HUES48 (cell line): ENCODE data around the gene METAP2.

ENCODE experiments used
- H3K27ac ChIP-seq: one replicate; pipeline ENCODE4 v1.7.0; 2013; ENCODE audit warnings: low read depth, low read length, inconsistent platforms
- H3K27me3 ChIP-seq: 2 replicates; pipeline ENCODE4 v1.6.1; 2013; ENCODE audit warnings: mild to moderate bottlenecking, low read length; ENCODE audit not compliant: control insufficient read depth, insufficient read depth
- H3K36me3 ChIP-seq: 2 replicates; pipeline ENCODE4 v1.6.1; 2013; ENCODE audit warnings: low read length; ENCODE audit not compliant: control insufficient read depth, insufficient read depth
- H3K4me1 ChIP-seq: 2 replicates; pipeline ENCODE4 v1.6.1; 2013; ENCODE audit warnings: mild to moderate bottlenecking, low read length; ENCODE audit not compliant: control insufficient read depth, insufficient read depth
- H3K4me3 ChIP-seq: 2 replicates; pipeline ENCODE4 v1.5.1; 2013; ENCODE audit warnings: mild to moderate bottlenecking, low read depth, low read length
- H3K9ac ChIP-seq: 2 replicates; pipeline ENCODE4 v1.6.1; 2013; ENCODE audit warnings: mild to moderate bottlenecking, low read depth, low read length, moderate library complexity
- H3K9me3 ChIP-seq: 2 replicates; pipeline ENCODE4 v1.6.1; 2013; ENCODE audit warnings: low read length; ENCODE audit not compliant: control insufficient read depth, insufficient read depth

The METAP2 gene

DNA sequence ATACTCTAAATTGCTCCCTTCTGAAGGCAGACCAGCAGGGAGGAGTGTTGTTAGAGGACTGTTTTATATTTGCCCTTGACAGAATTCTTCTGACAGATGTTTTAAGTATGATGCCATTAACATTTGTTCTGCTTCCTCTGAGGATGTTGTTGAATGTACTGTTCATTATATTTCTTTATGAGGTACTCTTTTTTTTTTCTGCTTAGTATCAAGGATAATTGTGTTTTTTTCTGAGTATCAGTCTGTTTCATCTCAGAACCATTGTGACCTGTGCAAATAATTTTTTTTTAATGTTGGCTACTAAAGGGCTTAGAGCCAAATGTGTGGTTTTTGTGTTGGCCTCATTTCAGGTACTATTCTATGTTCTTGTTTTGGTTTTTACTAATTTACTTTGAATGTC, 10.6 kb downstream of the METAP2 start:
- H3K27me3 ChIP-seq, result no peaks in the 10 kb centered on the region
- peaks cover 91% of the 10 kb centered on the region for H3K36me3 ChIP-seq
- H3K9ac ChIP-seq, result no peak overlapping the region
- no peak overlapping the region for H3K27ac ChIP-seq
- H3K4me3 ChIP-seq, result no peak overlapping the region
- no peaks in the 10 kb centered on the region for H3K9me3 ChIP-seq
- H3K4me1 ChIP-seq, result no peaks in the 10 kb centered on the region

DNA sequence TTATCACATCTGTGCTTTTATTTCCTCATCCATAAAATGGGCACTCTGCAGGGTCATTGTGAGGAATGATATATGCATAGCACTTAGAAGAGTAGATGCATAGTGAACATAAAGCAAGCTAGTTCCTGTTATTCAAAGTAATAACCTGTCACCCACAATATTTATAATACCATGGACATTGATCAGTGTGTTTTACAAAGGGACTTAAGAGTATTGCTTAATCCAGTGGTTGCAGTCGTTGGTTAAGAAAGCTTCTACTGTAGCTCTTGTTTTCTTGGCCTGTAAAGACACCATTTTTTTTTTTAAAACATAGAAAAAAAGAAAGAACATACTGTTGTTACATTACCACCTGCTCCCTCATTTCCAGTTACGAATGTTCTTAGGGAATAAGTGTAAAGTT, 13.1 kb downstream of the METAP2 start:
- Histone ChIP-seq H3K36me3 (peaks cover 80% of the 10 kb centered on the region), H3K4me1 (no peaks in the 10 kb centered on the region), H3K9ac (no peak overlapping the region), H3K27ac (no peak overlapping the region), H3K4me3 (no peak overlapping the region), H3K9me3 (no peaks in the 10 kb centered on the region), H3K27me3 (no peaks in the 10 kb centered on the region)

GRCh38 chr12:95492462-95492861, 18.5 kb downstream of the METAP2 start:
- Histone ChIP-seq H3K36me3 (peaks cover 79% of the 10 kb centered on the region), H3K4me1 (no peaks in the 10 kb centered on the region), H3K9ac (no peak overlapping the region), H3K9me3 (no peaks in the 10 kb centered on the region), H3K27me3 (no peaks in the 10 kb centered on the region), H3K4me3 (no peak overlapping the region), H3K27ac (no peak overlapping the region)

DNA sequence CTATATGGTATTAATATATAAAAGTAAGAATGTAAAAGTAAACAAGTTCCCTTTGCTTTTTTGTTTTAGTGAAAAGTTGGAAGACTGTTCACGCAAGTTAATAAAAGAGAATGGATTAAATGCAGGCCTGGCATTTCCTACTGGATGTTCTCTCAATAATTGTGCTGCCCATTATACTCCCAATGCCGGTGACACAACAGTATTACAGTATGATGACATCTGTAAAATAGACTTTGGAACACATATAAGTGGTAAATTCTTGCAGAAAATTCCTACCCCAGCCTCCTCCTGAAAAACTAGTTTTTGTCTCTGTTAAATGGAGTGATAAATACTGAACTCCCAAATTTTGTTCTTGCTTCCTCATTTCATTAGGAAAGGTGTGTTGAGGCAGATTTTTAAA, 20.9 kb downstream of the METAP2 start:
- Histone ChIP-seq H3K9ac (no peak overlapping the region), H3K36me3 (peaks cover 78% of the 10 kb centered on the region), H3K9me3 (no peaks in the 10 kb centered on the region), H3K27me3 (no peaks in the 10 kb centered on the region), H3K4me1 (no peaks in the 10 kb centered on the region), H3K4me3 (no peak overlapping the region), H3K27ac (no peak overlapping the region)

- no peaks in the 10 kb centered on the region for H3K9me3 ChIP-seq
- no peaks in the 10 kb centered on the region for H3K27me3 ChIP-seq
- H3K4me1 ChIP-seq, result no peaks in the 10 kb centered on the region
- no peak overlapping the region for H3K9ac ChIP-seq
- no peak overlapping the region for H3K27ac ChIP-seq
- H3K4me3 ChIP-seq, result no peak overlapping the region
- H3K36me3 ChIP-seq, result peaks cover 83% of the 10 kb centered on the region
Observed at GRCh38 chr12:95495433-95495832, 21.5 kb downstream of the METAP2 start.

DNA sequence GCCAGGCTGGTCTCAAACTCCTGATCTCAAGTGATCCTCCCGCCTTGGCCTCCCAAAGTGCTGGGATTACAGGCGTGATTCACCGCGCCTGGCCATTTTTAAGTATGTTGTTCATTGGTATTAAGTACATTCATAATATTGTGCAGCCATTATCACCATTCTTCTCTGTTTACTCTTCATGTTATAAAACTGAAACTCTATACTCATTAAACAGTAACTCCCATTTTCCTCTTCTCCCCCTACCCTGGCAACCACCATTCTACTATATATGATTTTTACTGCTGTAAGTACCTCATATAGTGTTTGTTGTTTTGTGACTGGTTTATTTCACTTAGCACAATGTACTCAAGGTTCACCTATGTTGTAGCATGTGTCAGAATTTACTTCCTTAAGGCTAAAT, 23.1 kb downstream of the METAP2 start:
- Histone ChIP-seq H3K9me3 (no peaks in the 10 kb centered on the region), H3K27ac (no peak overlapping the region), H3K27me3 (no peaks in the 10 kb centered on the region), H3K36me3 (peaks cover 83% of the 10 kb centered on the region), H3K4me1 (no peaks in the 10 kb centered on the region), H3K9ac (no peak overlapping the region), H3K4me3 (no peak overlapping the region)

GRCh38 chr12:95498968-95499367, 25.0 kb downstream of the METAP2 start:
- Histone ChIP-seq H3K9ac (no peak overlapping the region), H3K9me3 (no peaks in the 10 kb centered on the region), H3K27ac (no peak overlapping the region), H3K36me3 (peaks cover 85% of the 10 kb centered on the region), H3K4me3 (no peak overlapping the region), H3K27me3 (no peaks in the 10 kb centered on the region), H3K4me1 (no peaks in the 10 kb centered on the region)

DNA sequence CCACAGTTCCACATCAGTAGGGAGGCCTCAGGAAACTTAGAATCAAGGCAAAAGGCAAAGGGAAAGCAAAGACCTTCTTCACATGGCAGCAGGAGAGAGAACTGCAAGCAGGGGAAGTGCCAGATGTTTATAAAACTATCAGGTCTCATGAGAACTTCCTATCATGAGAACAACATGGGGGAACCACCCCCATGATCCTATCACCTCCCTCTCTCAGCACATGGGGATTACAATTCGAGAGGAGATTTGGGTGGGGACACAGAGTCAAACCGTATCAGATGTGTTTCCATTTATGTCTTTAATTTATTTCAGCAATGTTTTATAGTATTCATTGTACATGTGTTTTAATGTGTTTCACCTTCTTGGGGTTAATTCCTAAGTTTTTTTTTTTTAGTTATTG, 25.8 kb downstream of the METAP2 start:
- H3K4me1 ChIP-seq, result no peaks in the 10 kb centered on the region
- H3K27ac ChIP-seq, result no peak overlapping the region
- no peaks in the 10 kb centered on the region for H3K27me3 ChIP-seq
- H3K9me3 ChIP-seq, result no peaks in the 10 kb centered on the region
- H3K36me3 ChIP-seq, result peaks cover 85% of the 10 kb centered on the region
- no peak overlapping the region for H3K4me3 ChIP-seq
- H3K9ac ChIP-seq, result no peak overlapping the region

DNA sequence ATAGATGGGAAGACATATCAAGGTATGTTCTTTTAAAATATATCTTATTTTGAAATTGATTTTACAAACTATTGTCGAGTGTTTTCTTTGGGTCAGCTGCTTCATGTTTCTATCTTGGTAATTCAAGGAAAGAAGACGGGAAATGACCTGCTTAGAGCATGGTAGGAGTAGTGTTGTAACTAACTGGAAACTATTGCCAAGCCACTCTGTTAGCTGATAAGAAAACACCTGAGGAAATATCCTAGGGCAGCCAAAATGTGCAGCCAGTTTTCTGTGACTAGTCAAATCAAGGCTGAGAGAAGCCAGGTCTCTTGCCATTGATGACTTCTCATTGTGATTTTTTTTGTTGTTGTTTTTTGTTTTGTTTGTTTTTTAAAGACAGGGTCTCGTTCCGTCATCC, 30.2 kb downstream of the METAP2 start:
- no peaks in the 10 kb centered on the region for H3K4me1 ChIP-seq
- H3K9ac ChIP-seq, result no peak overlapping the region
- H3K4me3 ChIP-seq, result no peak overlapping the region
- no peaks in the 10 kb centered on the region for H3K27me3 ChIP-seq
- no peaks in the 10 kb centered on the region for H3K9me3 ChIP-seq
- no peak overlapping the region for H3K27ac ChIP-seq
- peaks cover 85% of the 10 kb centered on the region for H3K36me3 ChIP-seq

GRCh38 chr12:95505039-95505438, 31.1 kb downstream of the METAP2 start:
- Histone ChIP-seq H3K9me3 (no peaks in the 10 kb centered on the region), H3K27ac (no peak overlapping the region), H3K4me1 (no peaks in the 10 kb centered on the region), H3K27me3 (no peaks in the 10 kb centered on the region), H3K36me3 (peaks cover 83% of the 10 kb centered on the region), H3K9ac (no peak overlapping the region), H3K4me3 (no peak overlapping the region)

- Histone ChIP-seq H3K36me3 (peaks cover 94% of the 10 kb centered on the region), H3K27ac (no peak overlapping the region)
Observed at GRCh38 chr12:95506707-95507523, 33.0 kb downstream of the METAP2 start.

More at GRCh38 chr12:95506707-95507523, 33.0 kb downstream of the METAP2 start:
- no peaks in the 10 kb centered on the region for H3K4me1 ChIP-seq
- H3K9me3 ChIP-seq, result no peaks in the 10 kb centered on the region
- H3K9ac ChIP-seq, result no peak overlapping the region
- H3K4me3 ChIP-seq, result no peak overlapping the region
- H3K27me3 ChIP-seq, result no peaks in the 10 kb centered on the region
